Stimulated activated CD8-positive, alpha-beta memory T cell treated with anti-CD3 and anti-CD28 coated beads, Interleukin-7, amount 100 ng/mL, for 48 hours (primary cell): Measurements from ENCODE around the gene GRK5.

ENCODE experiments used
- DNase-seq, 2 donors: peaks; one replicate each; pipeline ENCODE4 v3.0.0-alpha.2; 2020; ENCODE audit warnings: low read depth in 1 of 2; ENCODE audit errors: extremely low read depth in 1 of 2

Gene GRK5

DNA sequence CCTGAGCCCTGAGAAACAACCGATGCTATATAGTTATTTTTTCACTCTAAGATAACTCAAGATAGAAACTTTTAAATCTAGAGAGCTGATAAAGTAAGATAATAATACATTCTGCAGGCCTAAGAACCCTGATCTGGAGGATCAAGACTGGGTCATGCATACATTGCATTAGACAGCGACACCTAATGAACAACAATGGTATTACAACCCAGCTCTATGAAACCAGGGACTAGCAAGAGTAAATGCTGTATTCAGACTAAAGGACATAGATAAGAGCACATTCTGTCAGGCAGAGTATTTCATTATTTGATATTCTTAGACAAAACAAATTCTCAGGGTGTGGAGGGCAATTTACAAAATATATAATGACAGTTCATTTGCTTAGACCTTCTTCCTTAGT is 148.6 kb downstream of the GRK5 start:
- DNase-seq, result no peak

DNA sequence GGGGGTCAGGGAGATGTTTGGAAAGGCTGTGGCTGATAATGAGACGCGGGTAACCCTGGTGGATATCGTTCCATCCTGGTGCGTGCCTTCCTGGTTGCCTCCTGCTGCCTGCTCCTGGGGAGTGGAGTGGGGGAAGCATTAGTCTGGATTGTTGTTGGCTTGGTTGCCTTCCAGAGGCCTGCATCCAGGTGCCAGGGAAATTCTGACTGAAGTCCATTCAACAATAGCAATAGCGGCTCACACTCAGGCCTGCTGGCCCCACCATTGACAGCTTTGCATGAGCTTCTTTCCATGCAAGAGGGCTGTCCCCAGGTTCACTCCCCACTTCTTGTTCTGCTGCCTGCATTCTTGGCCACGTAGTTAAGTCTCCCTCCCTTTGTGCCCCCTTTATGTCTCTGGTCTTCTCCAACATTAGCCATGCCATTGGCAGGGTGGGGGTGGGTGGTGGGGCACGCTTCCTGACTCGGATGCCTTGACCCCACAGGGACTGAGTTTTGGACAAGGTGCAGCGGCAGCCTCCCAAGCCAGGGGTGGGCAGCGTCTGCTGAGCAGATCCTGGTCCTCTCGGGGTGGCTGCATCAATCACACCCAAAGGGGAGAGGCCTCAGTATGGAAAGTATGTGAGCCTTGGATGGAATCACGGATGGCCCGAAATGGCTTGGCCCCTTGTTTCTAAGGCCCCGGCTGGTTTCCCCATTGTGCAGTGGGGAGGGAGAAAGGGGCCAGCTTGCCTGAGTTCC is 150.2 kb downstream of the GRK5 start:
- no peak for DNase-seq

DNA sequence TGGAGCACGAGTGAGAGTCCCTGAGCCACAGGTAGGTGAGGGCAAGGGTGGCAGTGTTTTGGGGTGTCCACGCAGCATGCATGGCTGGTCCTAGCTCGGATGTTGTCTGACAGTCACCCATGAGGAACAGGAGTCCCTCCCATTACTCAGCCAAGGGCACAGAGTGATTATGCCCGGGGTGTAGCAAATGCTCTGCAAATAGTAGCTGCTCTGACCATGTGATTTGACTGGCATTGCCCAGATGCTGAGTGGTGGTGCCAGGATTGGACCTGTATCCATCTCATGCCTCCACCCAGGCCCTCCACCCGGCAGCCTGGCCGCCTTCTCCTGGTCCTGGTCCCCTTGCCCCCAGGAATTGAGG is 150.8 kb downstream of the GRK5 start:
- no peak for DNase-seq

DNA sequence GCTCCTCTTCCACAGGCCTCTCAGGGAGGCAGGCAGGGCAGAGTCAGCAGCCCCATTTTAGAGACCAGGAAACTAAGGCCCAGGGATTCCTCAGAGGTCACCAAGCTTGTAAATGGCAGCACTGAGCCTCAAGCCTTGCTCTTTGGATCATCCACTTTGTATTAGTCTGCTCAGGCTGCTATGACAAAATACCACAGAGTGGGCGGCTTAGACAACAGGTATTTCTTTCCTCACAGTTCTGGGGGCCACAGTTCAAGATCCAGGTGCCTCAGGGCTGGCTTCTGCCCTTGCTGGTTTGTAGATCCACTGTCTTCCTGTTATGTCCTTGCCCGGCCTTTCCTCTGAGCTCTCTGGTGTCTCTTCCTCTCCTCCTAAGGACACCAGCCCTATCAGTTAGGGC is 151.2 kb downstream of the GRK5 start:
- DNase-seq, result no peak

DNA sequence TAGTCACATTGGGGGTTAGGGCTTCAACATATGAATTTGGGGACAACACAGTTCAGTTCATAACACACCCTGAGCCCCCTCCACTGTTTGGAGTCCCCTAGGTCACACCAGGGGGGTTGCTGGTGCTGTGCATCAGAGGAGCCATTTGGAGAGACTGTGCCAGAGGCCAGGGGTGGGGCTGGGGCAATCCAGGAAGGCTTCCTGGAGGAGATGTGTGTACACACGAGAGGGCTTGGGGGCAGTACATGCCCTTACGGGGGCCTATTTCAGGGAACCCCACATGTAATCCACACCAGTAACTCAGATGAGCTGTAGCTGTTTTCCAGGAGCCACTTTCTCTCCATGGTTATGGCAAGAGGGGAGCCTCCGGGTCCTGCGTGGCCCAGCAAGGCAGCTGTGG is 151.7 kb downstream of the GRK5 start:
- DNase-seq, result no peak

DNA sequence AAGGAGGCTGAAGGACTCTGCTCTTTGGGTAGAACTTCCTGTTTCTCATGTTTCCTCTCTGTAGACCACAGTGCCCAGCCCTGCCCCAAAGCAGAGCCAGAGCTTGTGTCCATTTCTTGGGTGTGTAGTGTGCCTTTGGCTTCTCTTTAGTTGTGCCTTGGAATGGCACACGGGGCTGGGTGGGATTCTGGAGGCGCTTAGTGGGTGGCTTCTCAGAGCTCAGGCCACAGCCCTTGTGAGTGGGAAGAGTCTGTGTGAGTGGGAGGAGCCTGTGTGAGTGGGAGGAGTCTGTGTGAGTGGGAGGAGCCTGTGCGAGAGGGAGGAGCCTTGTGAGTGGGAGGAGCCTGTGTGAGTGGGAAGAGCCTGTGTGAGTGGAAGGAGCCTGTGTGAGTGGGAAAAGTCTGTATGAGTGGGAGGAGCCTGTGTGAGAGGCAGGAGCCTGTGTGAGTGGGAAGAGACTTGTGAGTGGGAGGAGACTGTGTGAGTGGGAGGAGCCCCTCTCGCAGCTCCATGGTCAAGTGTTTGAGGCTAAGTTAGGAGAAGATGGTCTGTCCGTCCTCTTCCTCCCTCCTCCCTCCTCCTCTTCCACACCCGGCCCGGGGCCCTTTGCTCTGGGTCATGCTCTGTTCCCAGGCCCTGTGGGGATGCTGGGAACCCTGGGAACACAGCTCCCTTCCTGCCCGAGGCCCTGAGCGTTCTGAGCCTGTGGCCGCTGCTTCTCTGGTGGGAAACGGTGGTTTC is 153.0 kb downstream of the GRK5 start:
- no peak for DNase-seq

DNA sequence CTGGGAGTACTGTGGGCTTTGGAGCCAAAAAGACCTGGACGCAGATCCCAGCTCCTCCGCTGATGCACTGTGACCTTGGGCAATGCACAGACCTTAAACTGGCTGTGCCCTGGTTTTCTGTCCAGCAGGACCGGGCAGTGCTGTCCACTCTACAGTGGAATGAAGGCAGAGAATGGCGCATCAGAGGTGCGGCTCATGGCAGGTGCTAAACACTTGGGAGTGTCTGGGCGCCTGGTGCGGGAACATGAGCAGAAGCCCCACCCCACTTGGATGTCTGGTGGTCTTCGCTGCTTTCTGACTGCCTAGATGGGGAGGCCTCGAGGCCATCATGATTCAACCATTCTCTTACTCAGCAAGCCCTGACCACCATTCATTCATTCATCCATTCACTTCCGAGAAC is 153.7 kb downstream of the GRK5 start:
- DNase-seq, result no peak

DNA sequence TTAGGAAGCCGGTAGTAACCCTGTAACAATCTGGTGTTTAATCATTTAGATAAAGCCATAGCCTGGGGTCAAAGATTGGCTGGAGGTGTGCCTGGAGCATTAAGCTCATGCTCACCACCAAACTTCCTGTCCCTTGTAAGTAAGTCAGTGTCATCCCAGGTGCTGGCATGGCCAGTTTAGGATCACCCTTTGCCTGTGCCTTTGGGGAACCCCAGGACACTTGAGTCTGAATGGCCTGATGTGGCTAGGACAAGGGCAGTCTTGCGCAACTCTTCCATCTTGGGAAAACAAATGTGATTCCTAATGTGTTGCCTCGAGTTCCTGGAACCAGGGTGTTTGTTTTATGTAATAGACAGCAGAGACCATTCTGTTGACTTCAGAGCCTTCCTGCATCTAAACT is 154.8 kb downstream of the GRK5 start:
- DNase-seq, result no peak

DNA sequence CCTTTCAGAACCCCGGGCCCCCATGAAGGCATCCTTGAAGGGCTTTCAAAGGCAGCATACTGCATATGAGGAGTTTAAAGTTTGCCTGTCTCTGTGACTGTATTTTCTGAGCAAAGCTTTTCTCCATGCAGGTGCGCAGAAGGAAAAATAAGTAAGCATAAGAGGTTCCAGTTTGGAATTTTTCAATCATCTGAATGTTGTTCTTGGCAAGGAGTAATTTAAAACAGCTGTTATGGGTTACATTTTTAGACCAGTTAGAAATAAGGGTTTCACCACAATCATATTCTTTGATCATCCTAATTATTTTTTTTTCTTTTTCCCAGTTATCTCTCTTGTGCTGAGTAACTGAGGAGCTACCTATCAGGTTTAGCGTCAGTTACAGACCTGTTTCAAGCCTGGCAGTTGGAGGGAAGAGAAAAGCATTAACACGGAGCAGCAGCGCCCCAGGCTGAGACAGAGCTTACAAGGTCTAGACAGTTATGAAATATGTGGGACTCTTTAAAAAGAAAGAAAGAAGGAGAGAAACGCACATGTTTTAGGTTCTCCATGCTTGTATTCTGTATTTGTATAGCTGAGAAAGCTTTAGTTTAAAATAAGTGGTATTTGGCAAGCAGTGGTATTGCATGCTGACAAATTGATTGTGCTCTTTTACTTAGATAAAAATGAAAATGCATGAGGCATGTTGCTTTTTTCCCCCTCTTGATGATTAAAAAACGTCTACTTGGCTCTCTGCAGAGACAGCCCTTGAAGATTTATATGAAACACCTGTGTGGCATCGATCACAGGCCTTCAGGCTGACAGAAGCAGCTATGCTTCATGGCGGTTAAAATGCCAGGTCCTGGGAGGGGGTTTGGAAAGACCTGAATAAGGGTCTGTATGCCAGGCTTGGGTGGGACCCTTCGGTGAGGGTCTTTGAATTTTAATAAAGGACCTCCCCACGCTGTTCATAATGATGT is 157.6 kb downstream of the GRK5 start:
- no peak for DNase-seq

DNA sequence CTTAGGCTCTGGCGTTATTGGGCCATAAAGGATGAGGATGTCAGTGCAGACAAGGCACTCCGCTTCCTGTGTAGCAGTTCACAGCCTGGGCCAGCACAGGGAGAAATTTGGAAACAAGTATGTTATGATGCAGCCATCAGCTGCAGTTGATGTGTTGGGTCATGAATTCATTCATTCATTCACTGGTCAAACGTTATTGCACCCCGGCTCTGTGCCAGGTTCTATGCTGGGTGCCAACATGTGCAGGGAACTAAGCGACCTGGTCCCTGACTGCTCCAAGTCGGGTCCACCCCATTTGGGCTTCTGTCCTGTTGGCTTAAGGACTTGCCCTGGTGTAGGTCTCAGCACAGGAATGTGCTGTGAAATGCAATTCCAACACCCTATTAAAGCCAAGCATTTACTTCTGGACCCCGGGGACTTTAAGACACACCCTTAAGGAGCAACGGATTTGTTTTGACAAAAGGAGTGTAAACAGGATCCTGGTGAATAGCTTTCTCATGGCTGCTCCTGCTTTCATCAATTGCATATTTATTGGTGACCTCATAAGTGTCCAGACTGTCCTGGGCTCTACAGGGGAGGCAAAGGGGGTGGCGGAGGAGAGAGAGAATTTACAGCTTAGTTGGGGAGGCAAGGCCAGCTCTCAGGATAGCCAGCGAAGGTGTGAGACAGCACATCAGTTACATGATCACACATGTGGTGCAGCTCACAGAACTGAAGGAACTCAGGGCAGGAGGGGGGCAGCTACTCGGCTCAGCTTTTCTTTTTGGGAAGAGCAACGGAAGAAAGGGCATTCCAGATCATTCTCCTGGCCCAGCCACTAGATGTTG is 158.6 kb downstream of the GRK5 start:
- DNase-seq, result no peak

DNA sequence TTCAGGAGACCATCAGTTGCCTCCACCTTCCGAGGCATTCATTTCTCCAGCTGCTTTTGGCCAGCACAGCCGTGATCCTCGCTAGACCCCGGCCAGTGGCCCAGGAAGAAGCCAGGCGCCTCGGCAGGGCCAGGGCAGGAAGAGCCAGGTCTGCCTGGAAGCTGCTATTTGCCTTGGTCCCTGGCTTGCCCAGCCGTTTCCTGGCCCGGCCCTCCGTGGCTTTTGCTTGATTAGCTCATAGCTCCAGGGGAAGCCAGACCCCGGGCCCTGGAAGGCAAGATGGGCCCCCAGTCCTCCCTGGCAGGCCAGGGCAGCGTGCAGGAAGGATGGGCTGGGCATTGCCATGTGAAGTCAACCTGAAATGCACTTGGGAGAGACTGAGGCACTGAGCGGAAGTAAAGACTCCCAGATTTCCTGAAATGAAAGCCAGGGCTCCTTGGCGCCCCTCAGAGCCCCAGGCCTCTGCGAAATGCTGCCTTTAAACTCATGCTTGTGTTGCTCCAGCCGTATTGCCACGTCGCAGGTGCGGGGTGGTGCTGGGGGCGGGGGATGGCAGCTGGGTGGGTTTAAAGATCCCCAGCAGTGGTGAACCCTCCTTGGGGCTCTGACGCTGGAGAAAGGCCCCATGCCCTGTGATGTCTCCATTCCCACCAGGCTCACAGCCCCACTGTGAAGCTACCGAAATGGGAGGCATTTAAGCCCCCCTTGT is 160.6 kb downstream of the GRK5 start:
- DNase-seq, result no peak

DNA sequence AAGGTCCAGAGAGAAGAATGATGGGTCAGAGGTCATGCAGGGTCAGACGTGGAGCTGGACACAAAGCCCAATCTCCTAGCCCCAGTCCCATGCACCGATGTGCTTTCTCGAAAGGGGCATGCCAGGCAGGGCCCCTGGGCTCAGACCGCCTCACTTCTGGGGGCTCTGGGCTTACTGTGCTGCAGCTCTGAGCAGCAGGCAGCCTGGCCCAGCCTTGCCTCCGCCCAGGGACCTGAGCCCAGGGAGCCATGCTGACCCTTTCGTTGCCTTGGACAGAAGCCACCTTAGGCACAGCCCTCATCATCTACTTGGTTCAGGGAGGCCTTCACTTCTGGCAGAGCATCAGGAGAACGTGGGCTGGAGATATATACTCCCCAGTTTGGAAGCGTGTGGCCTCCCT is 161.2 kb downstream of the GRK5 start:
- DNase-seq, result no peak

DNA sequence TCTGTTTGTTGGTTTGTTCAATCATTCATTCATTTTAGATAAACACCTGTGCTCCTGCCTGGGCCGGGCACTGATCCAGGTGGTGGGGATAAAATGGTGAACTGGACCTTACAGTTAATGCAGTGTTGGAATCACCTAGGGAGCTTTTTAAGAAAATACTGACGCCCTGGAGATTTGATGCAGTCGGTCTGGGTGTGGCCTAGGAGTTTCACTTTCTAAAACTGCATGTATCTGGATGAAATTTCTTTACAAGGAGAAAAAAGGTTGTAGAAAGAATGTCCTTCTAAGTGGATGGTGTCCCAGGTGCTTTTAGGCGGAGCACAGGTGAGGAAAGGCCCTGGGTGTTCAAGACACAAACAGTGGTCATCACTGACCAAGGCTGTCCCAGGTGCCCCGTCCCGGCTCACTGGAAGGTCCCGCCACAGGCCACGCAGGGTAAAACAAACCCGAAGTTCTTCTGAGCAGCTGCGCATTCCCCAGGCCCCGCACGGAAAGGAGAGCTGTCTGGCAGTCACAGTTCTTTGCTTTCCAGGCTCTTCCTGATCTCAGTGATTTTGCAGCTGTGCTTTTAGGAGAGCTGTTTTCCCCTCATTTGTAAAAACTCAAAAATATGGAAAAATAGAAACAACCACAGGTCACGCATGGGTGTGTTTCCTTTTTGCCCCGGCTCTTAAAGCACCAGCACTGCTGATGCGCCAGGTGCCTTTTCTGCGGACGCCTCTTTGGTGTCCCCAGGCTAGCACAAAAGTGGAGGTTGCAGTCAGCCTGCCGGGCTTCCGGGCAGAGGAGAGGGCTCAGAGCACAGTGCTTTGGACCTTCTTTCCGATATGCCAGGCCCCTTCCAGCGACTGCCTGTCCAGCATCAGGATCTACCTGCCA is 161.9 kb downstream of the GRK5 start:
- DNase-seq, result no peak

DNA sequence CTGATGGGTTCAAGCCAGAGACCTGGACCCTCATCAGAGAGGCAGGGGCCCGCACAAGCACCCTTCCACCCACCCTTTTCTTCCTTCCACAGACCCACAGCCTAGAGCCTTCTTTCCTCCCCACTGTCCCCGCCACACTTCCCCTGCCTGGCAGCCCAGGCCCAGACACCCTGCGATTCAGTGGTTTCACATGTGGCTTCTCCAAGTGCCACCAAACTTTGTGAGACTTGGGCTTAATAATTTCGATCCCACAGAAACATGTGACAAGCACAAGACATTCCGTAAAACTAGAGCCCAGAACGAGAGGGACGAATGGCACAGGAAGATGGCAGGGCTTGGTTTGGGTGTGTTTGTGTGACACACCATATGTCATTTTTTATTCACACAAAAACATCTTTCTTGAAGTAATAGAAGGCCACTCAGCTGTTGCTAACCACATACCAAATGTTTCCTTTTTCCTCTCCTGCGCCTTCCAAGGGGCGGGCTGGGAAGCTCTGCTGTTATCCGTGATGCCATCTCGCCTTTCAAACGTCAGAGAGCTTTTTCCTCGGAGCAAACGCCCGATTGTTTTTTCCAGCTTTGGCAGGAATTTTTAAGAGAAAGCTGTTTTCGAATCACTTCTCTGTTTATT is 162.9 kb downstream of the GRK5 start:
- DNase-seq, result no peak

DNA sequence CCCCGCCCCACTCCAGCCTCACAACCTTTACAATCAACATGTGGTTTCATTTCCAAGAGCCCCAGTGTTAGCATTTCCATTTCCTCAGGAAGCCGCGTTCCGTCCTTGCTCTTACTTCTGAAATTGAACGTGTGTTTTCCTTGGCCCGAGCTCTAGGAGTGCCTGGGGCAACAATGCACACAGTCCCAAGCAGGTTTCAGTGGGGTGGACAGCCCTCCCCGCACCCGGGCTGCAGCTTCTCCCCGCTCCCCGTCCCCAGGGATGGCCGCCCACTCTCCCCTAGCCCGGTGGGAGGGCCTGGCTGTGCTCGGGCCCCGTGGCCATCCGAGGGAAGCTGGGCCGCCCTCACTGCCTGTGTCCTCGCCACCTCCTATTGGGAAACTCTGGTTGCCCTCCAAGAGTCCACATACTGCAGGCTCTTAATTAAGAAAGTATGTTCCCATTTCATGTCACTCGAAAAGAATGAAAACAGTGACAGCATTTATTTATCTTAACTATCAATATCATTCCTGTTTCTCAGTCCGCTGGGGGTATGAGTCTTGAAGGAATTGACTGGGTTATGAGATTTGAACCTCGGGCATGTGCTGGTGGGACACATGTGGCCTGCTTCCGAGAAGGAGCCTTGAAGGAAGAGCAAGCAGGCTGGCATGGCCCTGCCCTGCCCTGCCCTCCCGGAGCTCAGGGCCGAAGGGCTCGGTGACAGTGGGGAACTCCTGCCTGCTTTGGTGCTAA is 163.8 kb downstream of the GRK5 start:
- DNase-seq, result no peak

DNA sequence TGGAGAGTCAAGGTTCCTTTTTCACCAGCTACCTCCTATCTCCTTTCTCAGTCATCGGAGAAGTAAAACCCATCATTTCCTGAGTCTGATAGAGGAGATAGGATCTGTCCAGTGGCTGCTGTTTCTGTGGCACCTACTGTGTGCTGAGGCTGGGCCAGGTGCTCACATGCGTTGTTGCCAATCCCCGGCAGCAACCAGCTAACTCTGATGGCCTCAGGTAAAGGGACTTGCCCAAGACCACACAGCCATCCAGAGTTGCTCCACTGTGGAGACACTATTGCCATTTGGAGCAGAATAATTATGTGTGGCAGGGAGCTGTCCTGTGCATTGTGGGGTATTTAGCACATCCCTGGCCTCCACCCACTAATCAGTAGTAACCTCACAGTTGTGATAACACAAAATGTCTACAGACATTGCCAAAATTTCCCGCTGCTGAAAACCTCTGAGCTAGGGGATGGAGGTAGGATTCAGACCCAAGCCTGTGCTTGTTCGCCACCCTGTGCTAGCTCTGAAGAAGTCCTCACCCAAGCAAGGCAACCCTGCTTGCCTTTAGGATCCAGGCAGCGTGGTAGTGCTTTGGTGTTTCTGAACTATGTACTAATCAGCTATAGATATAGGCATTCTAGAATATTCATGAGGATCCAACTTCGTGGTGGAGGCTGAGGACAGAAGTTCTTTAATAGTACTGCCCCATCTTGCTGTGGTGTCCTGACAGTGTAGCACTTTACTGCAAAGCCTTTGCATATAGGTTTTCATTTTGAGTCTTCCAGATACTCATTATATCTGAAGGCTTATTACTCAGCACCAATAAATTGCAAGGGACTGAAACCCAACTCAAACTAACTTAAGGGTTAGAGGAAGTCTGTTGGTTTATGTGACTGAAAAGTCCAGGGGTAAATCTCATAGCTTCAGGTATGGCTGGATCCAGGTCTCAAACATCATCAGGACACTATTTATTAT is 164.6 kb downstream of the GRK5 start:
- DNase-seq, result no peak
